Measurements from ENCODE around the gene CNN2. TPM values are rescaled to one million over a fixed set of nuclear protein-coding genes. Genes with fewer than 3 reads are reported as not detected.

Gene CNN2
- total RNA-seq, 1 donor from 2014 or later: 226 TPM

GRCh38 chr19:1086613-1087012 lies 60.2 kb downstream of the CNN2 start:
- DNase-seq (ENCODE audit: low spot score, unreplicated experiment): no peak
- Mint-ChIP-seq H3K27ac (no peak overlapping the region), H3K4me3 (ENCODE audit: low read depth) (no peak overlapping the region), H3K27me3 (no peaks in the 10 kb centered on the region), H3K36me3 (ENCODE audit: insufficient read depth) (peaks cover 7% of the 10 kb centered on the region), H3K9me3 (ENCODE audit: low read depth) (no peaks in the 10 kb centered on the region), H3K4me1 (ENCODE audit: low read depth) (no peaks in the 10 kb centered on the region)
- TF ChIP-seq CTCF (IDR thresholded peaks at IDR 0.05; ENCODE audit: unreplicated experiment): no peak

- no peak for DNase-seq (ENCODE audit: low spot score, unreplicated experiment)
- H3K27me3 Mint-ChIP-seq: no peaks in the 10 kb centered on the region
- no peak for TF ChIP-seq CTCF (IDR thresholded peaks at IDR 0.05; ENCODE audit: unreplicated experiment)
- H3K4me1 Mint-ChIP-seq (ENCODE audit: low read depth): no peaks in the 10 kb centered on the region
- no peaks in the 10 kb centered on the region for H3K9me3 Mint-ChIP-seq (ENCODE audit: low read depth)
- peaks cover 7% of the 10 kb centered on the region for H3K36me3 Mint-ChIP-seq (ENCODE audit: insufficient read depth)
- no peak overlapping the region for H3K4me3 Mint-ChIP-seq (ENCODE audit: low read depth)
- no peak overlapping the region for H3K27ac Mint-ChIP-seq
Measured at GRCh38 chr19:1087813-1088415, 61.5 kb downstream of the CNN2 start.

GRCh38 chr19:1088416-1089010 lies 62.1 kb downstream of the CNN2 start:
- no peak overlapping the region for H3K4me3 Mint-ChIP-seq (ENCODE audit: low read depth)
- H3K9me3 Mint-ChIP-seq (ENCODE audit: low read depth): no peaks in the 10 kb centered on the region
- no peak for DNase-seq (ENCODE audit: low spot score, unreplicated experiment)
- no peak for TF ChIP-seq CTCF (IDR thresholded peaks at IDR 0.05; ENCODE audit: unreplicated experiment)
- no peak overlapping the region for H3K27ac Mint-ChIP-seq
- peaks cover 7% of the 10 kb centered on the region for H3K36me3 Mint-ChIP-seq (ENCODE audit: insufficient read depth)
- no peaks in the 10 kb centered on the region for H3K27me3 Mint-ChIP-seq
- peaks cover under 1% of the 10 kb centered on the region for H3K4me1 Mint-ChIP-seq (ENCODE audit: low read depth)

Other genes starting within 250 kb of the CNN2 start
- gene PTBP1, start 229.2 kb upstream of the CNN2 start, total RNA-seq: 497 and 500 TPM in 2 replicates
- gene PLPPR3, start 204.7 kb upstream of the CNN2 start, total RNA-seq: 128 and 129 TPM in 2 replicates
- gene AZU1, start 198.8 kb upstream of the CNN2 start, total RNA-seq: 4.8 and 5.1 TPM in 2 replicates
- not detected in 2 replicates for gene PRTN3, start 185.6 kb upstream of the CNN2 start, total RNA-seq
- not detected in 2 replicates for gene ELANE, start 174.3 kb upstream of the CNN2 start, total RNA-seq
- 1.1 and 1.3 TPM in 2 replicates for gene CFD, start 166.9 kb upstream of the CNN2 start, total RNA-seq
- 87.2 and 91.7 TPM in 2 replicates for gene MED16, start 133.4 kb upstream of the CNN2 start, total RNA-seq
- not detected in 2 replicates for gene RNU6-9, start 133.1 kb upstream of the CNN2 start, total RNA-seq
- 61.4 and 63.1 TPM in 2 replicates for gene R3HDM4, start 113.4 kb upstream of the CNN2 start, total RNA-seq
- gene KISS1R, start 109.3 kb upstream of the CNN2 start, total RNA-seq: 5.8 and 6.1 TPM in 2 replicates
- gene ARID3A, start 100.6 kb upstream of the CNN2 start, total RNA-seq: 149 and 154 TPM in 2 replicates
- gene WDR18, start 42.3 kb upstream of the CNN2 start, total RNA-seq: 71.8 and 72.3 TPM in 2 replicates
- gene GRIN3B, start 26.2 kb upstream of the CNN2 start, total RNA-seq: 1.4 and 1.5 TPM in 2 replicates
- gene TMEM259, start 5.5 kb upstream of the CNN2 start, total RNA-seq: 171 and 199 TPM in 2 replicates
- not detected in 2 replicates for gene RNU6-2, start 5.1 kb upstream of the CNN2 start, total RNA-seq
- gene ABCA7, start 13.5 kb downstream of the CNN2 start, total RNA-seq: 54.6 and 57.3 TPM in 2 replicates
- 6.1 and 8.1 TPM in 2 replicates for gene ARHGAP45, start 40.6 kb downstream of the CNN2 start, total RNA-seq
- gene POLR2E, start 68.8 kb downstream of the CNN2 start, total RNA-seq: 161 TPM in 2 replicates
- 231 and 236 TPM in 2 replicates for gene GPX4, start 77.4 kb downstream of the CNN2 start, total RNA-seq
- gene SBNO2, start 147.7 kb downstream of the CNN2 start, total RNA-seq: 40.9 and 43.2 TPM in 2 replicates
- 59.3 and 61.5 TPM in 2 replicates for gene STK11, start 179.2 kb downstream of the CNN2 start, total RNA-seq
- 12.4 and 13.0 TPM in 2 replicates for gene CBARP, start 211.4 kb downstream of the CNN2 start, total RNA-seq
- gene ATP5F1D, start 215.1 kb downstream of the CNN2 start, total RNA-seq: 107 and 117 TPM in 2 replicates
- 187 and 193 TPM in 2 replicates for gene MIDN, start 222.0 kb downstream of the CNN2 start, total RNA-seq
- gene CIRBP, start 242.7 kb downstream of the CNN2 start, total RNA-seq: 462 and 465 TPM in 2 replicates
- 30.0 and 31.8 TPM in 2 replicates for gene FAM174C, start 248.9 kb downstream of the CNN2 start, total RNA-seq